Cardiac septum (tissue), 1 donor: ENCODE measurements around the gene ATP6V1C2. TPM values are rescaled to one million over a fixed set of nuclear protein-coding genes. Genes with fewer than 3 reads are reported as not detected.

Experiments
- DNase-seq: peaks from one replicate; pipeline ENCODE4 v3.0.0-alpha.2; 2020; ENCODE audit warnings: low spot score
- intact Hi-C: fragments of 100-400 bp; cut with DNase I; formaldehyde crosslinking; loops from one replicate; pipeline ENCODE4 v1.14.0; 2022
- long read RNA-seq: library from polyadenylated mRNA; unstranded; transcript quantifications from one replicate; pipeline ENCODE4 v2.0.0, GENCODE V29; 2021
- total RNA-seq: library from RNA; stranded (reverse); fragmentation: NEBNext Ultra II Directional; extraction: Animal tissue kit (Norgen Biotek cat#: 25700); gene quantifications from one replicate; pipeline ENCODE4 v1.2.1, GENCODE V29; 2021
- donor health status: DM: no; HTN: no; CAD: no.

Gene ATP6V1C2, protein sequence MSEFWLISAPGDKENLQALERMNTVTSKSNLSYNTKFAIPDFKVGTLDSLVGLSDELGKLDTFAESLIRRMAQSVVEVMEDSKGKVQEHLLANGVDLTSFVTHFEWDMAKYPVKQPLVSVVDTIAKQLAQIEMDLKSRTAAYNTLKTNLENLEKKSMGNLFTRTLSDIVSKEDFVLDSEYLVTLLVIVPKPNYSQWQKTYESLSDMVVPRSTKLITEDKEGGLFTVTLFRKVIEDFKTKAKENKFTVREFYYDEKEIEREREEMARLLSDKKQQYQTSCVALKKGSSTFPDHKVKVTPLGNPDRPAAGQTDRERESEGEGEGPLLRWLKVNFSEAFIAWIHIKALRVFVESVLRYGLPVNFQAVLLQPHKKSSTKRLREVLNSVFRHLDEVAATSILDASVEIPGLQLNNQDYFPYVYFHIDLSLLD
- total RNA-seq: 0.24 TPM
- long read RNA-seq, partial matches to known transcripts: 0 of 3 reads
- long read RNA-seq, other reads (novel, unspliced or antisense): 3 of 3 reads

GRCh38 chr2:10721396-10722251 is at the start of gene ATP6V1C2:
TSS of gene ATP6V1C2 (plus strand) at chr2:10721630. CDS start at chr2:10722850, 1,220 bp downstream.
- intact Hi-C loops: no loop called here
- DNase-seq: no peak

- no peak for DNase-seq
- intact Hi-C loops: no loop called here
These were observed 46.3 kb upstream of the ATP6V1C2 start for GRCh38 chr2:10675131-10675530.

- no peak for DNase-seq
- intact Hi-C loops: no loop called here
These were observed 43.2 kb upstream of the ATP6V1C2 start for GRCh38 chr2:10678225-10678624.

DNA sequence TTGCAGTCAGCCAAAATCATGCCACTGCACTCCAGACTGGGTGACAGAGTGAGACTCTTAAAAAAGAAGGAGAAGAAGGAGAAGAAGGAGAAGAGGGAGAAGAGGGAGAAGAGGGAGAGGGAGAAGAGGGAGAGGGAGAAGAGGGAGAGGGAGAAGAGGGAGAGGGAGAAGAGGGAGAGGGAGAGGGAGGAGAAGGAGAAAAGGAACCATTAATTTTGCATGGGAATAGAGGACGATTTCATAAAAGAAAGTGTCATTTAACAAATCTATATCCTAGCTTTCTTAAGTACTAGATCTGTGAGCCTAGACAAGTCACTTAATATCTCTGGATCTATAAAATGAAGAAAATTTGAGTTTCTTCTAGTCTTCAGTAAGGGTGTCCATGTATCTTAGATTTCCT is 41.2 kb upstream of the ATP6V1C2 start:
- intact Hi-C loops: no loop called here

DNA sequence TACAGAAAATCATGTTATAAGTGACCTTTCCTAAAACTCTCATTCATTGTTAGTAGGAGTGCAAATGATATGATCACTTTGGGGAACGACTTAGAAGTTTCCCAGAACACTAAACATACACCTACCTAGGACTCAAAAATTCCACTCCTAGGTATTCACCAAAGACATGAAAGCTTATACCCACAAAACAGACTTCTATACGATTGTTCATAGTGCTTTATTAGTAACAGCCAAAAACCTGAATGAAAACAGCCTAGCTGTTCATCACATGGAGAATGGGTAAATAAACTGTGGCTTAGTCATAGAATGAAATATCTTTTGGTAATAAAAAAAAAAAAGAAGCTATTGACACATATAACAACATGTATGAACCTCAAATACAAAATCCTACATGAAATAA is 40.5 kb upstream of the ATP6V1C2 start:
- no peak for DNase-seq
- intact Hi-C loops: no loop called here

More for the DNA sequence above, 41.2 kb upstream of the ATP6V1C2 start:
- DNase-seq: no peak

DNA sequence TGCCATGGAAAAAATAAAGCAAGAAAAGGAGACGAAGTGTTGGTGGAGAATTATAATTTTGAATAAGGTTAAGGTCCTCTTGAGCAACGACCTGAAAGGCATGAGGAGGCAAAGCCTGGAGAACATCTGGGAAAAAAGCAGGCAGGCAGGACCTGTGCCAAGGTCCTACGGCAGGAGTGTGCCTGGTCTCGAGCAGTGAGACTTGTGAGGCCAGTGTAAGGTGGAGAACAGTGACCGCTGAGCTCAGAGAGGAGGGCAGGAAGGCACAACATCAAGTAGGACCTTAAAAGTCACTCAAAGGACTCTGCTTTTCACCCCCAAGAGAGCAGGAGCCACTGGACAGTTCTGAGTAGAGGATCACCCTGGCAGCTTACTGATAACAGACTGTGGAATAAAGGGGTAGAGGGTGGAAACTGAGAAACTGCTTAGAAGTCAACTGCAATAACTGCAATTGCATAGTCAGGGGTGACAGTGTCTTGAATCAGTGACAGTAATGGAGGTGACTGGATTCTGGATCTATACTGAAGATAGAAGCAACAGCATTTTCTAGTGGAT is 35.2 kb upstream of the ATP6V1C2 start:
- intact Hi-C loops: no loop called here

DNA sequence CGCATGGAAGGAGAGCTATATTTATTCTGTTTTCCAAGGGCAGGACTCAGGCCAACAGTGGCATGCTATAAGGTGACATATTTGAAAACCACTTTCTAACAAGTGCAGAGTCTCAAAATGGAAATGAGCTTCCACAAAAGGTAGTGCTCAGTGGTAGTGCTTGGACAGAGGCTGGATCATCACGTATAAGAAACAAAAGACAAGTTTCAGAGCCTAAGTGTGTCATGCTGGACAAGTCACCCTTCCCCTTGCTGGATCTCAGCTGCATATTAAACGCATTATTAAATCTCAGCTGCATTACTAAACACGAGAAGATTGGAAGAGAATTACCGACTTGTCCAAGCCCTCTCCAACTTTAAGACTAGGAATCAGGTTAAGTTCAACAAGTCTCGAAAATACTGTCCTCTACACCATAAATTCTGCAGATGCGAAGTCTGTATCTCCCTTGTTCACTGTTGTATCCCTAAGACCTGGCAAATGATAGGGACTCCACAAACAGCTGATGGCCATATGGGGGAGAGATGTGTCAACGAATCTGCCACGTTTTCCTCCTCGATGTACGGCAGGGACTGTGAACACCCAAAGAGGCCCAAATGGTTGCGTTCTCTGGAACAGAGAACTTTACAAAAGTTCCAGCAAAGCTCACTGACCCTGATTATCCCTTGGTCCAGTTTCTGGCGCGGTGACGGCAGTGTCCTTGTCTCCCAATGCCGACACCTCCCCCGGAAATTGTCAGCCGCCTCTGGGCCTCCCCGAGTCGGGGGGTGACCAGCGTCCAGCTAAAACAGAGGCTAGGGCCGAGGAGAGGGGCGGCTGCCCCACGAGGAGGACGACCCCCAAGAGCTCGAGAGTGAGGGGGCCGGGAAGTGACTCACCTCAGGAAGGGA is 32.3 kb upstream of the ATP6V1C2 start:
- DNase-seq: no peak
- intact Hi-C loops: no loop called here

More for the DNA sequence above, 35.2 kb upstream of the ATP6V1C2 start:
- DNase-seq: no peak

DNA sequence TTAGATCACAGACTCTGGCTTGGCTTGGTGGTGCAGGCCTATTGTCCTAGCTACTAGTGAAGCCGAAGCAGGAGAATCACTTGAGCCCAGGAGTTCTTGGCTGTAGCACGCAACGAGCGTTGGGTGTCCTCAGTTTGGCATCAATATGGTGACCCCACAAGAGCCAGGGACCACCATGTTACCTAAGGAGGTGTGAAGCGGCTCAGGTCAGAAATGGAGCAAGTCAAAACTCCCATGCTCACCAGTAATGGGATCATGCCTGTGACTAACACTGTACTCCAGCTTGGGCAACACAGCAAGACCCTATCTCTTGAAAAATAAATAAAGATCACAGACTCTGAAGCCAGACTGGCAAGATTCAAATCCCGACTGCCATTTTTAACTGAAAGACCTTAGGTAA is 29.9 kb upstream of the ATP6V1C2 start:
- intact Hi-C loops: loop anchor here (5.0 kb wide), 1 partner anchor 121 kb away; the partner anchor contains the start of gene PDIA6
- DNase-seq: no peak

DNA sequence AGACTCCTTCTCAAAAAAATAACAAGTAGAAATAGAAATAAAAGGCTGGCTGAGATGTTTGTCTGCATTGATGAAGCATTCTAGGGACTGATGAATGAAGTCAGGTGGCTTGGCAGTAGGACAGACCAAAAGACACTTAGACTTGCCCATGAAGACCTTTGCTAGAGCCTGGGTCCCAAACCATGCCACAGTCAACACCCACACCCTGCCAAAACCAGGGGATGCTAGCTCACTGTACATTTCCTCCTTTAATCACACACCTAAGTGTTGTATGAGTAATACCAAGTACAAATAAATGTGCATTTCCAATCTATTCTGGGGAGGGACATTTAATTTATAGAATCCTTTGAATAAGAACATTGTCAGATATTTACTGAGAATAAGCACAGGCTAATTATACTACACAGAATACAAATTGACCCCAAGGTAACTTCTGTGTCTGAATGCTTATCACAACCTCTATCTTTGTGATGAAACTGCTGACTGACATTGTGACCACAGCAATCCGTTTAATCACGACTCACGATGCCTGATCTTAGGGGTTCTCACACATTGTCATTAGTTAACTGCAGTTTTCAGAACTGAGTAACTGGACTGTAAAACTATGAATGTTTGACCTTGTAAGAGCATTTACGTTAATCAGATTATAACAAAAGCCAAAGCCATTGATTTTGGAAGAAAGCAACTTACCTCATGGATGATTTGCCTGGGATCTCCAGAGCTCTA is 21.2 kb upstream of the ATP6V1C2 start:
- no peak for DNase-seq
- intact Hi-C loops: no loop called here

- DNase-seq: no peak
- intact Hi-C loops: no loop called here
These were observed 17.3 kb upstream of the ATP6V1C2 start for GRCh38 chr2:10704034-10704594.

GRCh38 chr2:10706033-10706432 is 15.4 kb upstream of the ATP6V1C2 start:
- no peak for DNase-seq
- intact Hi-C loops: no loop called here

DNA sequence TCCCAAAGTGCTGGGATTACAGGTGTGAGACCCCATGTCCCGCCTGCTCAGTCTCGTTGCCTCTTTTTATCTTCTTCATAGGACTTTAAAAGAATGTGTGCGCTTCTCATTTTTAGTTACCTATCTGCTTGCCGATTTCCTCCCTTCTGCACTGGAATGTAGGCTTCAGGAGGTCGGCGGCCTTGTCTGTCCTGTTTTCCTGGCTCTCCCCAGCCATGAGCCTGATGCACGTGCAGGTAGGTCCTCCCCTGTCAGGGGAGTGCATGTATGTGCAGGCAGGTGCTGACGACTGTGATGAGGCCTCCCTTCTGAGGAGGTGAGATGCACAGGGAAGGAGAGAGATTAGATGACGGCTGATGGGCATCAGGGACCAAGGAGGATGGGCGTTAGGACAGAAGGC is 13.6 kb upstream of the ATP6V1C2 start:
- no peak for DNase-seq
- intact Hi-C loops: no loop called here

- no peak for DNase-seq
- intact Hi-C loops: no loop called here
These were observed 12.0 kb upstream of the ATP6V1C2 start for GRCh38 chr2:10709290-10709939.

GRCh38 chr2:10712185-10712809 is 9.1 kb upstream of the ATP6V1C2 start:
- intact Hi-C loops: no loop called here
- DNase-seq: no peak

GRCh38 chr2:10716581-10716980 is 4.8 kb upstream of the ATP6V1C2 start:
- intact Hi-C loops: no loop called here
- no peak for DNase-seq

- no peak for DNase-seq
- intact Hi-C loops: no loop called here
These were observed 3.8 kb upstream of the ATP6V1C2 start for GRCh38 chr2:10717628-10718027.

DNA sequence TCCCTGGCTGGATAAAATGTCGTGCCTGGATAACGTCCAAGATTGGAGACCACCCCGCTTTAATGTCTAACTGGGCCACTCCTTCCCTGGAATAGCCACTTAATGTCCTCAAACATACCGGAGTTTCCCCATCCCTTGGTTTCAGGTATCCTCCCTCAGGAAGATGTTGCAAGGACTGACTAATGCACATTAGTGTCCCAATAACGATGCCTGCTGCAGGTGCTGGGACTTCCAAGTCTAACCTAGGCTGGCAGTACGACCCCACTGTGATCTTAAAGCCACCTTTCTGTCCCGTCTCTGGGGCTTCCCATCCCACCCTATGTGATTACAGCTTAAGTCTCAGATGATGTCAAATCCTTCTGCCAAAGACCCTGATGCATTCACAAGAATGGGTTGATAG is 1.1 kb upstream of the ATP6V1C2 start:
- intact Hi-C loops: no loop called here
- DNase-seq: no peak
